ENCODE results near the gene CT47C1. TPM values are rescaled to one million over a fixed set of nuclear protein-coding genes. Genes with fewer than 3 reads are reported as not detected.

Gene CT47C1
- total RNA-seq, 1 donor from 2014 or later, result not detected

DNA sequence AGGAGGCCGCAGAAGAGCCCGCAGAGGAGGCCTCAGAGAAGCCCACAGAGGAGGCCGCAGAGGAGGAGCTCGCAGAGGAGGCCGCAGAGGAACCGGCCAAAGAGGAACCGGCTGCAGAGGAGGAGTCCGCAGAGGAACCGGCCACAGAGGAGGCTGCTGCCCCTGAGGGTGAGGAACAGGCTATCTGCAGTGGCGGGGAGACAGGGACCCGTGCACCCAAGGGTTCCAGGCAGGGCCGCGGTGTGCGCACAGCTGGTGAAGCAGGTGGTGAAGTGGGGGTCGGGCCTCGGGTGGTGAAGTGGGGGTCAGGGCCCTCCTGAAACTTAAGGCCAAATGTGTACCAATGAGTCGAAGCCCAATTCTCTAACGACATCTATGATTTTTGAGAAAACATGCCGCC, 1.1 kb downstream of the CT47C1 start:
- no peak for ATAC-seq

DNA sequence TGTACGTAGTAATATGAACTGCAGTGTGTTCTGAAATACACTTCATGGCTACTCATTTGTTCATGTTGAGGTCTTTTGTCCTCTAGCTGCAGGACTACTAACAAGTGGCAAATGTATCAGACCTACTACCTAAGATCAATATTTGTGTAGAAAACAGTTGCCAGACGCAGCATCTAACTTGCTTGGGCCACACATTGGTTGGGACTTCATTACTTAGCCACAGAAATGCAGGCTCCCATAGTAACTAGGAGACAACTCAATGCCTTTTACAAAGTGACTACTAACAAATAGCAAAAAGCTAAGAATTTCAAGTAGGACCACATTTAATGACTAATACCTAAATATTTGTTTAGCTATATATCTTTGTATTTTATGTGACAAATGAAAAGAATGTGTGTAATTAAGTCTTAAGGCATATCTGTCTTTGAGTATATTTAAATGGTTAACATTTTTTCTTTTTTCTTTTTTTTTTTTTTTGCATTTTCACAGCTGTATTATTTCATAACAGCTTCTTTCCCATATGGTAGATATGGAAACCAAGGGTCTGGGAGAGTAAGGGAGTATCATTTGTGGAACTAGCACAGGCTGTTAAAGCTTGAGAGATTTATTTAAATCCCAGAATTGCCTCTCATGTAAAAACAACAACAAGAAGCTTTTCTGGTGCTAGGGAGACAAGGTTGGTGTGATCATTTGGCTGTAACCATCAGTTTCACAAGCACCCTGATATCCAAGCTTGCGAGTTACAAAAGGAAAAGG, 2.7 kb downstream of the CT47C1 start:
- ATAC-seq, result no peak

DNA sequence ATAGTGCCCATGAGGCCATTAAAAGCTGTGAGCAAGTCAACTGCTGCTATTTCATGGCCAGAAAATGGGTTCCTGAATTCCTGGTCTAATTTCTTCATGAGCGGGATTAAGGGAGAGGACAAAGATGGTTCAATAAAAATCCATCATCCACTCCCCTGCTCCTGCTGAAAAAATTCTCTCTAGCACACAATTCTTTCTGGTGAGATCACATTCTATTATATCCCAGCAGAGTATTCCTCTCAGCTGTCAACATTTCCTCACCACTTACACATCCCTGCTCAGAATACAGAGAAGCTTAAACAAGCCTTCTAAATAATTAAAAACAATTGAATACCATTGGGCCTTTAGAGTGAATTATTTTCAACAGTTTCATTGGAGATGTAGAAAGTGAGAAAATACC, 9.5 kb downstream of the CT47C1 start:
- ATAC-seq, result no peak

DNA sequence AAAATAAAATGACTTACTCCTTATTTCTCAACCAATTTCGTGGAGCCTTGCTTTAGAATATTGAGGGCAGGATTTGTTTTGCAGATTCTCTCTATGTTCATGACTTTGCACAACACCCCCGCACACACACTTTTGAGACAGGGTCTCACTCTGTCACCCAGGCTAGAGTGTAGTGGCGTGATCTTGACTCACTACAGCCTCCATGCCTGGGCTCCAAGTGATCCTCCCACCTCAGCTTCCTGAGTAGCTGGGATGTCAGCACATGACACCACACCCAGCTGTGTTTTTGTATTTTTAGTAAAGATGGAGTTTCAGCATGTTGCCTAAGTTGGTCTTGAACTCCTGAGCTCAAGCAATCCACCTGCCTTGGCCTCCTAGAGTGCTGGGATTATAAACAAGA, 12.0 kb downstream of the CT47C1 start:
- ATAC-seq, result no peak

DNA sequence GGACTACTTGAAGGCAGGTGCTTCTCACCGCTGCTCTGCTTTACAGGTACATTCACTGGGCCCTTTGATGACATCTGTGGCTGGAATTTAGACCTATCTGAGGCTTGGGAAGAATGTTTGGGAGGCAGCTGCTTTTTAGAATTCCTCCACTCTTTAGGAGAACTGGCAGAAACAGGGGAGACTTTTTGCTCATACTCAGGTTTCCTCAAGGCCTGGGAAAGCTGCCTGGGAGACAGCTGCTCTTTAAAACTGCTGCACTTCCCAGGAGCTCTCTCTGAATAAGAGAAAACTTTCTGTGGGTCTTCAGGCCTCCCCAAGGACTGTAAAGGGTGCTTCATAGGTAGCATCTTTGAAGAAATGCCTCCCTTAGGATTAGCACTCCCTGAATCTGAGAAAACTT, 14.3 kb downstream of the CT47C1 start:
- no peak for ATAC-seq

DNA sequence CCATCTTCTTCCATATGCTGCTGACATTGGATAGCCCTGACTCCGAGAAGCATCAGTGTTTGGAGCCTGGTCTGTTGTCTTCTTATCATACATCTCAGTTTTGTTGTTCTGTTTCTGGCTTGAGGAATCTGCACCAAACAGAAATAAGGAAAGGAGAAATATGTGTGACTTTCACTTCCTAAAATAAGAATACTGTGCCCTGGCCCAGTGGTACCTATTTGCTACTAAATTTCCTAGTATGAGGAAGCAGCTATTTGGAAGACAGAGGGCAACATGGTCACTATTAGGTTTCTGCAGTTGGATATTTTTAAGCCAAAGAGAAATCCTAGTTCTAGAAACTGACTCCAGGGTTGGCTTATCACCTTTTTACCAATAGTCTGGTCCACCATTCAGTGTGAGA, 16.8 kb downstream of the CT47C1 start:
- no peak for ATAC-seq

DNA sequence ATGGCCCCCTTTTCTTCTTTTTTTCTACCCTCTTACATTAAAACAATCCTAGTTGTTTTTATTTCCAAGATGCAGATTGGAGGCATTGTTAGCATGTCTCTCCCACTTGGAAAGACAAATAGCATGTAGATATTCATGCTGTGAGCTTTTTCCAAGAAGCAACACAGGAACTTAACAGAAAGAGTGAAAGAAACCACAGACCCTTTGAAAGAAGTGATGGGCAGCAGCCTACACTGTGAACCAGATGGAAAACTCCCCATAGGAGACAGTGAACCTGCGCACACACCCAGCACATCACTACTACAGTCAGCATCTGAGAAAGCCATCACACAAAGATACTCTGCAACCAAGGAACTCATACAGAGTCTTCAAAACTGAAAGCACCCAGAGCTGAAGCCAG, 17.8 kb downstream of the CT47C1 start:
- ATAC-seq, result no peak

DNA sequence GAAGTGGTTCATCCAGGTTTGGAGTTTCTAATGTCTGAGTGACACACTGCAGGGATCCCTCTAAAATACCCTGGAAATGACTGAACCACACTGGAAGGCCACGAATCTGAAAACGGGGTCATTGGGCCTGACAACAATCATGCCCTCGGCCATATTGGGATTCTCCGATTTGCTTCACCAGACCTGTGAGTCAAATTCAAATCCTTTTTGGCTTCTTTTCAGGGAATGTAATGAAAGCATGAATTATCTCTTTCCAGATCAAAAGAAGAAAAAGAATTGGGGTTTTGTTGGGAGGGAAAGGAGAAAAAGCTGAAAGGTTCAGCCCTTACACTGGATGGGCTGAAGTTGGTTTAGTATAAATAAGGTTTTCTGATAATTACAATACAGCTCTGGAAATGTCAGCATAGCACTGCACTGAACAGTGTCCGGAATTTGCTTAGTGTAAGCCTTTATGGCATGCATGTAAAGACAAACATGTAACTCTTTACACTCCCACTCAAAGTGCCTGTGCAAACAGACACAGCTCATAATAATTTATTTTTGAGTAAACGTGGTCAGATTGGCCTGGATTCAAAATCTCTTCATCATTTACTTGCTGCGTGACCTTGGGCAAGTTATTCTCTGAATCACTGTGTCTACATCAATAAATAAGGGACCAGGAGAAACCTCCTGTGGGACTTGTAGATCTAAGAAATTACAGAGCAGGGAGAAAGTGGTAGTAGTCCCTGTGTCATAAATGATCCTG, 21.4 kb downstream of the CT47C1 start:
- ATAC-seq, result no peak

DNA sequence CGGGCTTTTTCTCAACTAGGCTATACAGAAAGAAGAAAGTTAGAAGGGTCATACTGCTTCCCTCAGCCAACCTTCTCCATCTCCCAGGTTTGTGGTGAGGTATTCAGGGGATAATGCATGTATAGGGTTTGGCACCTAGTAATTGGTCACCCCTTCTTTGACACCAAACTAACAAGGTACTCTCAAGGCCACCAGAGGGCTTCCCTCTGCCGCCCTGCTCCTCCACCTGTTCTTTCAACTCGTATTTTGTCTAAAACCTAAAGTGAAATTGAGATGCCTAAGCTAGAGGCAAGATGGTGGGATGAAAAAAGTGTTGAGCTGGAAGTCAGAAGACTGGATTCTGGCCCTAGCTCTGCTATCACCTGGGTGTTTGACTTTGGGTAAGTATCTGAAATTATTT, 22.0 kb downstream of the CT47C1 start:
- no peak for ATAC-seq

DNA sequence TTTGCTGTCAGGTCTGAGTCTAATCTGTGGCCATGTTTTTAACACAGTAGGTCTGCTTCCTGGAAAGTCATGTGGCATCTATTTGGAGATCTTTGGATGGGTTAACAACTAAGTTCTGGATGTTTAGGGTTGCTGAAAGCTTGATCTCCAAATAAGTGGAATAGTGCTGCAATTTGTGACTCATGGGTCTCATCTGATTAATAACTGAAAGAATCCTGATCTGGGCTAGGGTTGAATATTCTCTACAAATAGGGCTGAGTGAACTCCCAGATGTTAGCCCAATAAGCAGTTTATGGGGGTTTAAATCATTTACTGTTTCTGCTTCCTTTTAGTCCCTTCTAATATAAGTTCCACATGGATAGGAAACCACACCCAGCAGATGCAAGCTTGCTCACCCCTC, 23.1 kb downstream of the CT47C1 start:
- no peak for ATAC-seq

DNA sequence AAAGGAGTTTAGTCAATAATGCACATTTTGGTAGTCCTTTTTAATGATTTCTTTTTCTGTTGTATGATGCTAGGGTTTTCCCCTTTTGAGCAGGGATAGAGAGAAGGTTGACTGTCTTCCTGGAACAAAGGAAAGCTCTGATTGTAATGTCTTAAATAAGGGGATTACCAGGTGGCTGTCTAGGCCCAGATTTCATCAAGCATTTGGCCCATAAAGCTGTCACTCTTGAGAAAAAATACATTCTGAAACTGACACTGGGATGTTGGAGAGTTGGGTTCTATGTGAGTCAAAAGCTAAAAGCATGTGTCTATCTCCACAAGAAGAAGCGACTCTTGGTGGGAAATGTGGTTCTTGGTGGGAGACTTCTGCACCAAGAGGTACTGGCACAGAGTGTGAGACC, 28.4 kb downstream of the CT47C1 start:
- ATAC-seq, result no peak

DNA sequence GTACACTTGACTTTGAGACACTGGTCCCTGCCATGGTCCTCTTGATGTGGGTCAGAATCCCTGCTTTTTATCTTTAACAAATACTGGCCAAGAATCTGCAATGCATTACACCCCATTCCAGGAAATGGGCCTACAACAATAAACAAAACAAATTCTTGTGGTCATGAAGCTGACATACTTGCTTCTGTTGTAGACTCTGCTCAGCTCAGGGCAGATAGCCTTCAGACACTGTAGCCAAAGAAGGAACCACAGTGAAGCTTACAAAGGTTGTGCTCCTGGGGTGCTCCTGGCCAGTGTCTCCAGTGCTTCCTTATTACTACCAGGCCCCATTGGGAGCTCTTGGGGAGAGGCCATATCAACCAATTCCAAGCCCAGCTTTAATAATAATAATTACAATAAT, 33.0 kb downstream of the CT47C1 start:
- no peak for ATAC-seq

DNA sequence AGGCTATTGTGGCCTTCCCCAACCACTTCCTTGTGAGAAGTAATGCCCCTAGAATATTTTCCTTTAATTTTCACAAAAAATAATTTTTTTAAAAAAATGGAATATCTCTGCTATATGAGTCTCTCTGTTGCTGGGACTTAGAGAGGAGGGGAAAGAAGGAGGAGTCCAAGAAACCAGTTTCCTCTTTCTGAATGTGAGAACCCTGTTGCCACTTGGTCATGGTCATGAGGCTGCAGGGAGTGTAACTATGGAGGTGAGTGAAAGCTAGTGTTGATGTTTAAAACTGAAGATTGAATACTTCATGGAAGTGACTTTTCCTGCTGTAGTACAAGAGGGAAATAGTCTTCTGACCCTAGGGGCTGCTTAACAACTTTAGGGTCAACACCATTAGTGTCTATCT, 34.4 kb downstream of the CT47C1 start:
- ATAC-seq, result no peak

DNA sequence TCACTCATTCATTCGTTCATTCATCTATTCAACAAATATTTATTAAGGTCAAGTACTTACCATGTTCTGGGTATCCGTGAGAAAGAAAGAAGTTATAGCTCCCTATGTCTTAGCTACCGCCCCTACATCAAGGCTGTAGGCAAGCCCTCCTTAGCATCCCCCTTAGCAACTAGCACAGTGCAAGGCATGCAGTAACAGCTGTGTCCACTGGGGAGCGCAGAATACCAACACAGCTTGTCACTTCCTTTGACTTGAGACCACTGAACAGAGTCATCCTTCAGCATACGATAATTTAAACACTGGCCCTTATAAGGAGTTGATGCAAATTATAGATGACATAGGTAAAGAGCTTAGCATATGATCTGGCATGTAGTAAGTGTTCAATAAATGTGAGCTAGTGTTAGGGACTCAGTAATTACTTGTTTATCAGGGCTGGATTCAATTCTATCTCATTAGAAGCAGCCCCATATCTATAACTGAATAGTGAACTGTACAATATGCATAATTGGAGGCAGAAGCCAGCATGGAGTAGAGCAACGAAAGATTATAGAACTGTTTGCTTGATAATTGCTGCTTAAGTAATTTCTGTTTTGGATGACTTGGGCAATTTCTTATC, 46.1 kb downstream of the CT47C1 start:
- peak; percentile 42 for ATAC-seq

DNA sequence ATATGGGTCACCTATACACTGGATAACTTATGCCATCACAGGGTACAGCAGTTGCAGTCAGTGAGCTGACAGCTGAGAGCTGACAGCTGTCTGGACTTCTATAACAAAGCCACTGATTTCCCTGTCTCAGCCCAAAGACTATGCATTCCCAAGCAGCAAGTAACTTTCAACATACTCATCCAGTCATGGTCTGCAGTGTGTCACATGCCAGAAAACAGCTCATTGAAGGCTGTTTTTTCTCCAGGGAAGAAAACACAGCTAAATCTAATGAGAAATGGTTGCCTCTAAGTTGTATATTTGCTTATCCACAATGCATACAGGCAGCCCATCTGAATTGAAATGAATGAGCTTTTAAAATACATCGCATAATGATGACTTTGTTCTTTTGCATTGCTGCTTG, 48.5 kb downstream of the CT47C1 start:
- no peak for ATAC-seq

Other genes starting within 250 kb of the CT47C1 start
- not detected for gene ZCCHC12, start 249.2 kb upstream of the CT47C1 start, total RNA-seq
- gene LONRF3, start 98.4 kb upstream of the CT47C1 start, total RNA-seq, result 0.16 TPM
- gene KIAA1210, start 54.8 kb downstream of the CT47C1 start, total RNA-seq, result not detected
- gene PGRMC1, start 163.3 kb downstream of the CT47C1 start, total RNA-seq, result 45.1 TPM

All from esophagus mucosa (tissue), 1 donor.